SHP77 (cell line): ENCODE results near the gene ZNF415.
A peak's percentile ranks its signal among the peaks of the same experiment; 100 is the strongest.
"Not testable (repeated sequence)": the region's sequence is repeated elsewhere in the genome, so short reads cannot be mapped to it uniquely, and the experiment has no call there.

Source experiments
- DNase-seq, 2 experiments: peaks; one replicate each; lab custom pipeline; 2025; lab: John Stamatoyannopoulos, UW

Gene ZNF415

DNA sequence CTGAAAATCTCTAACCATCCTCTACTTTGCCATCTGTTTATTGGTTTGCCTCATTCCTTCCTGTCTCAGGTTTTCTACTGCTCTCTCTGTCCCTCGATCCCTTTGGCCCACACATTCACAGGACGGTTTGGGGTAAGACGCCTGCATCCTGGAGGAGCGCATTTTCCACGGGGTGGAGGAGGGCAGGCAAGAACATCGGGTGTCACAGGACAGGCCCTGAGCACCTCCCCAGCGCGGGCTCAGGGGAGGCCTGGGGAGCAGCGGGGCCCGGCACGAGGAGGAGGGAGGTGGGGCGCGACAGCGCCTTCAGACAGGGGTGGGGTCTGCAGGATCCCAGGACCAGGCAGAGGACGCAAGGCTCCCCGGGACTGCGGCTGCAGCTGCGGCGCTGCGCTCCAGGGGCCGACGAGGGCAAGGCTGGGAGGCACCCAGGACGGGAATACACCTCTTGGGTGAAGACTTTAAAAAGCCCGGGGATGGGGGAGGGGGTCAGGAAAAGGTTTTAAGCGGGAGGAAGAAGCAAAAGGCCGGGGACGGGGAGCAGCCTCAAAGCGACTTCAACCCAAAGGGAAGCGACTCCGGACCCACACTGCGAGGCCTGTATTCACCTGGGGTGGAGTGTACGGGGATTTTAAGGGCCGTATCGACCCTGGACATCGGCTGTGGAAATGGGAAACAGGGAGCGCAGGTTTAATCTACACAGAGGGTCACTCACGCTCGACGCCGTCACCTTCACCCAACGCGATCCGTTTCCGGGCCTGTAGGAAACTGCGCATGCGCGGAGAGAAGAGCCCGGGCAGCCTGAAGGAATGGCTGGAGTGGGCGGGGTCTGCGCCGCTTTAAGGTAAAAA, at the start of gene ZNF415:
TSS of gene ZNF415 (minus strand) at position 770 of the 851 bp plus-strand sequence. CDS start 10,234 bp downstream, outside the sequence.
- DNase-seq, result no peak

DNA sequence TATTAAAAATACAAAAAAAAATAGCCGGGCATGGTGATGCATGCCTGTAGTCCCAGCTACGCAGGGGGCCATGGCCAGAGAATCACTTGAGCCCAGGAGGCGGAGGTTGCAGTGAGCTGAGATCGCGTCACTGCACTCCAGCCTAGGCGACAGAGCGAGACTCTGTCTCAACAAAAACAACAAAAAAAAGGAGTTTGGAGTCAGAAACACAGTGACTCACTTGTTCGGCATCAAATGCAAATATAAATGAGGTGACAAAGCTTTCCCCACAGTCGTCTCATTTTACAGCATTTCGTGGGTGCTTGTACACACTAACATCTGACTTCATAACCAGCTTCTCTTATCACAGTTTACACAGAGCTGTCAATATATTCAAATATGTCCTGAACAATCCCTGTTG, 49.5 kb upstream of the ZNF415 start:
- no peak for DNase-seq

- DNase-seq, result no peak
Observed at GRCh38 chr19:53177986-53178385, 45.3 kb upstream of the ZNF415 start.

GRCh38 chr19:53172889-53173288, 40.2 kb upstream of the ZNF415 start:
- no peak for DNase-seq

DNA sequence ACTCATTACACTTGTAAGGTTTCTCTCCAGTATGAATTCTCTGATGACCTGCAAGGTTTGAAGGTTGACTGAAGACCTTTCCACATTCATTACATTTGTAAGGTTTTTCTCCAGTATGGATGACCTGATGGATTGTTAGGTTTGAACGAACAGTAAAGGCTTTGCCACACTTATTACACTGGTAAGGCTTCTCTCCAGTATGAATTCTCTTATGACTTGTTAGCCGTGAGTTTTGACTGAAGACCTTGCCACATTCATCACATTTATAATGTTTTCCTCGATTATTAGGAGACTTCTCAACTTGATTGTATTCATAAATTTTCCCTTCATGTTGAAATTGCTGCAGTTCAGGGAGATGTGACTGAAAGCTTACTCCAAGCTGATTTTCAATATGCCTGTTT, 33.0 kb upstream of the ZNF415 start:
- DNase-seq, result no peak

GRCh38 chr19:53161123-53161522, 28.4 kb upstream of the ZNF415 start:
- no peak for DNase-seq

DNA sequence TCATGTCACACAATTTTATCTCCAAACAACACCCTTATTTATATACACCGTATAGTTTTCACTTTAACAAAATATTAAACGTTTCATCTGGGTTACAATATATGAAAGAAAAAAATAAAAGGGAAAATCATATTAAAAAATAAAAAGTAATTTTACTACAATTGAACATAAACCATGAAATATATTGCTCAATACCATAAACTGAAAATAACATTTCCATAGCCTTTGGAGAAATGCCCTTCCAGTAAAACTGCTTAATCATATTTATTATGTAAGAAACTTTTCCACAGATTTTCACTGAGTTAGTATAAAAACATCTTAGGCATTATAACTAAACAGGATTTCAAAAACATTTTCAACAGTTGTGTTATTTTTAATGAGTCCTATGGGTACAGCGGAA, 27.6 kb upstream of the ZNF415 start:
- DNase-seq, result no peak

GRCh38 chr19:53158119-53158656, 25.5 kb upstream of the ZNF415 start:
- no peak for DNase-seq

GRCh38 chr19:53157626-53158025, 24.9 kb upstream of the ZNF415 start:
- no peak for DNase-seq

- no peak for DNase-seq
Observed at GRCh38 chr19:53156850-53157249, 24.1 kb upstream of the ZNF415 start.

GRCh38 chr19:53147645-53148044, 14.9 kb upstream of the ZNF415 start:
- DNase-seq, result no peak

- no peak for DNase-seq
Observed at GRCh38 chr19:53140351-53140750, 7.6 kb upstream of the ZNF415 start.

- DNase-seq, result no peak
Observed at GRCh38 chr19:53136432-53136831, 3.7 kb upstream of the ZNF415 start.

- no peak for DNase-seq
Observed at GRCh38 chr19:53131727-53132126, 983 bp downstream of the ZNF415 start.

DNA sequence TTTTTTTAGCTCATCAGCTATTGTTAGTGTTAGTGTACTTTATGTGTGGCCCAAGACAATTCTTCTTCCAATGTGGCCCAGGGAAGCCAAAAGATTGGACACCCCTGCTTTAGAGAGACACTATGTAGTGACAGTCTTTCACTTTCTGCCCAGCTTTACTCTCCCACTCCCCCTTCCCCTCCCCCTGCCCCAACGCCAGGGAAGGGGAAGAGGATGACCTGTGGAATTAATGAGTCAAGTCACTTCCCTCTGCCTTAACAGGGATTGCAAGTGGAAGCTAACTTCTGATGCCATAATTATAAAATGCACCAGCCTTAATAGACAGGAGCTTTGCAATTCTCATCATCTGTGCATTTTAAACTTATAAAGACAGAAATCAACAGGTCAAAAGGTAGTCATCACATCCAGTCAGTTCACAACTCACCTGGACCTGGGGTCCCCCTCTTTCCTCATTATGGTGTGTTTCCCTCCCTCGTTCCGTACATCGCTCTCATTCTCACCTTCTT, 1.6 kb downstream of the ZNF415 start:
- DNase-seq, result no peak

DNA sequence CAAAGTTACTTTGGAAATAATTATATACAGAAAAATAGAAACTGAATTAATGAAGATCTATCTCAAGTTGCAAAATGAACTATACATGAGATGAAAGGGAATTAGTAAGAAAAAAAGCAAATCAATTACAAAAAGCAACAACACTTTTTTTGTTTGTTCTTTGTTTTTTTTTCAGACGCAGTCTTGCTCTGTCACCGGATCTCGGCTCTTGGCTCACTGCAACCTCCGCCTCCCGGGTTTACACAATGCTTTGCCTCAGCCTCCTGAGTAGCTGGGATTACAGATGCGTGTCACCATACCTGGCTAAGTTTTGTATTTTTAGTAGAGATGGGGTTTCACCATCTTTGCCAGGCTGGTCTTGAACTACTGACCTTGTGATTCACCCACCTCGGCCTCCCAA, 2.2 kb downstream of the ZNF415 start:
- no peak for DNase-seq

DNA sequence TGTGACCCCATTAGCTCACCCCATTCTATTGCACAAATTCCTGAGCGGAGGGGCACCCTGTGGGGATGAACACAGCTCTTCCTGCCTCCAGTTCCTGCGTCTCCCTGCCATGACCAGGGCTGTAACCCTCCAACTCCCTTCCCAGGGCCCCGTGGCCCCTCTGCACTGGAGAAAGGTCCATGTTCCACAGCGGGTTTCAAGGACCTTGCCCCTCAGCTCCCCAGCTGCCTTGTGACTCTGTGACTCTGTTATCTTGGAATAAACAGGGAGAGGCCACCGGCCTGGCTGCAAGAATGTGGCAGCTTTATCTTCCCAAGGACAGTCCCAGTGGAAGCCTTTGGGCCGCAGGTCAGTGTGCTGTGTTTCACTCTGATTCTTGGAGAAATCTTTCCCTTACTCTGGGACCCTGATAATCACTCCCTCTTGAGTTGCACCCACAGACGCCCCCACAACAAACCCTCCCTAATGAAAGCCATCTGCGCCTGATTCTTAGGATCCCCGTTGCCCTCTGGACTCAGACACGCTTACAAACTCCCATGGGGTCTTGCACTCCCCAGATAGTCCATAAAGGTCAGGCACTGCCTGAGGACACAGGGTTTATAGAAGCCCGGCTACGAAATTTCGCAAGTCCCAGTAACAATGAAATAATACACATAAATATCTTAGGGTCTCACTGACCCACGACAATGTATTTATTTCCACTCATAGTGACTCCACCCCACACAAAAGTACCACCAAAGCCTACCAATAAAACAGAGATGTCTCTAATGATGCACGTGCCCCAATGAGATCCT, 5.8 kb downstream of the ZNF415 start:
- DNase-seq, result not testable (repeated sequence)

GRCh38 chr19:53123400-53123799, 9.3 kb downstream of the ZNF415 start:
- no peak for DNase-seq

DNA sequence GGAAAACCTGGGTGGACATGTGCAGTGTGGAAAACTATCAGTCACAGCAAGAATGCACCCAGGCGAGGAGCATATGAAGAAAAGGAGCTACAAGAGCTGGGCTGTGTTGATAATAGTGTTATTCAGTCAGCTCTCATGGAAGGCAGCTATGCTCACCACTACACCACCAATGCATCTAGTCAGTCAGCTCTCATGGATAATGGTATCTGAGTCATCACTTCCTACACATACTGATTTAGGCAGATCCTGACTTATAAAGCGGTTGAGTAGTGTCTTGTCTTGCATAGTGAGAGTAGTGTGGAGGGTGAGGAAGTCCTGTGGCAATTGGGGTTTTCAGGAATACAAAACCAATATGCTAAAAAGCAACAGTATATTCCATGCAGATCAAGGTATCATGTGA, 20.4 kb downstream of the ZNF415 start:
- no peak for DNase-seq

GRCh38 chr19:53109527-53109926, 23.2 kb downstream of the ZNF415 start:
- no peak for DNase-seq

DNA sequence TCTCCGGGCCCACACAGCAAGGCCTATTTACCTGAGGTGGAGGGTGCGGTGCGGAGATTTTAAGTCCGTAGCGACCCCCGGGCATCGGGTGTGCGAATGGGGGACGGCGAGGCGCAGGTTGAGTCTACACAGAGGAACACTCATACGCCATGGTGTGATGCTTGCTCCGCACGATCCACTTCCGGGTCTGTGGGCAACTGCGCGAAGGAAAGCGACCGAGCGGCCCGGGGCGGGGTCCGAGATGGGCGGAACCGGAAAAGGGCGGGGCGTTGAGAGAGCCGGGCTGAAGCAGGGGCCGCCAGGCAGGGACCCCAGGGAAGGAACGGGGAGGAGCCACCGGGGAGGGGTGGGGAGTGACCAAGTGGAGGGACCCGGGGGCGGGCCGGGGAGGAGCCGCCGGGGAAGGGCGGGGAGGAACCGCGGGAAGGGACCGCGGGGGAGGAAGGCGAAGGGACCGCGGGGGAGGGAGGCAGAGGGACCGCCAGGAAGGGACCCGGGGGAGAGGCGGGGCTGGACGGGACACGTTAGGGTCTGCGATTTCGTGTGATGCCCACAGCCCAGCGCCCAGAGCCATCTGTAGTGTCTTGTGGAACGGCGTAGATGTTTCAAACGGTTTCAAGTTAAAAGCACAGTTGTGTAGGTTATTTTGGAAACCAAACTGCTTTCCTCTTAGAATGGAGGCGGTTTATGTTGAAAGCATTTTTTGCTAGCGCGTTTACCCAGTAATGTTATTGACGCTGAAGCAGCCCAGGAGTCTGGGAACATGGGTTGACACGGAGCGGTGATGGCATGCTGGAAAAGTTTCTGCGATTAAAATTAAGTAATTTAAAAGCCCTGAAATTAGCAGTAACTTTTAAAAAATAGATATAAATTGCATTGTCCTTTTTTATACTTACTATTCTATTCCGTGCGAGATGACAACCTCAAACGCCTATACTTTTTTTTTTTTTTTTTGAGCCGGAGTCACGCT, 29.2 kb downstream of the ZNF415 start, which contains the start of gene ZNF160:
TSS of gene ZNF160 (minus strand) at position 189 of the 970 bp plus-strand sequence. CDS start 17,146 bp downstream, outside the sequence.
- DNase-seq, result peak; percentile 89 to 94
